RCC 7860 (cell line): ENCODE results near the gene RBL1.
"Not testable (repeated sequence)": the region's sequence is repeated elsewhere in the genome, so short reads cannot be mapped to it uniquely, and the experiment has no call there.

Source experiments
- DNase-seq: peaks from one replicate; pipeline ENCODE4 v3.0.0-alpha.2; 2015; ENCODE audit warnings: low spot score
- FAIRE-seq: peaks from 2 replicates; lab custom pipeline; 2012; peaks lifted over from hg19 to GRCh38; lab: Jason Lieb, UNC

The RBL1 gene

GRCh38 chr20:37095599-37096414 lies at the start of gene RBL1:
Gene RBL1, minus strand, starts transcription at chr20:37095997. Its CDS starts 69 bp downstream, at chr20:37095928.
- no peak for FAIRE-seq
- peak; percentile 64 for DNase-seq

- FAIRE-seq, result no peak
- no peak for DNase-seq
Measured at GRCh38 chr20:37144856-37145404, 49.1 kb upstream of the RBL1 start.

DNA sequence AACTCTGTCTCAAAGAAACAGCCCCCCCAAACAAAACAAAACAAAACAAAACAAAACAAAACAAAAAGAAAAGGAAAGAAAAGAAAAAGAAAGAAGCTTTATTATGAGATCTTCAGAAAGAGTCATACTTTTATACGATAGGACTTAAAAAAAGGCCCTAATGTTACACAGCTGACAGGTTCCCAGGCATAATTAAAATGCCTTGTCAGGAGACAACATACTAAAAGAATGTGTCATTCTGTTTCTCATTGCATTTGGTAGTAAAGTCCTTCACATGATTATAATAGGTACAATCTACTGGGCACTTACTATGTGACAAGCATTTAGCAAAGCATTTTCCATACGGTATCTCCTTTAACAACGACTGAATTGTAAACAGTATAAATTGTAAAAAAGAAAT lies 46.9 kb upstream of the RBL1 start:
- no peak for DNase-seq
- FAIRE-seq, result no peak

DNA sequence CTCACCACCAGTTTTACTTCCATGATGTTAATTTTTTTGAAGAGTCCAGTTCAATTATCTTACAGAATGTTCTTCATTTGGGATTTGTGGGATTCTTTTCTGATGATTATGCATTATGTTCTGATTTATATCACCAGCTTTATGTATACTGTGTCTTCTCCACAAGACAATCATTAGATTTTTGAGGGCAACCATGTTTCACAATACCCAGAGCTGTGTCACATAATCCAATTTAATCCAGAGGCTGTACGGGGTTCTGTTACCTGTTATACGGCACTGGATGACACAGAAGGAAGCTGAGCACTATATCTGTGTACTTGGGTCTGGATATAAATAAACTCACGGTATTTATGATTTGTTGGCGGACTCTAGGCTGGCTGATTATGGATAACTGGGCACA lies 41.8 kb upstream of the RBL1 start:
- FAIRE-seq (no peak), DNase-seq (no peak)

DNA sequence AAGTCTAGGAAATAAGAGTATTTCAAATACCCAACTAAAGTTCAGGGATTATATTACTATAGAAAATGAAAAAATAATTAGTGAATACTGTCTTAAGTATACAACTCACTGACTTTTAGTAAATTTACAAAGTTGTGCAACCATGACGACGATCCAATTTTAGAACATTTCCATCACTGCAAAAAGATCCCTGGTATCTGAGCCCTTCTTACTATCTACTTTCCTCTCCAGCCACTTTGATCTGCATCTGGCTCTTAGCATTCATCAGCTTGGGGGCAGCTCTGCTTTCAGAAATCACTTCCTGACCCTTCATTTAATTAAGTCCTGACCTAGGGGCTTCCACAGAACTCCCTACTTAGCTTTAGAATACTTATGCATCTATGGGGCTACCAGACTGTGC lies 38.2 kb upstream of the RBL1 start:
- no peak for FAIRE-seq
- no peak for DNase-seq

DNA sequence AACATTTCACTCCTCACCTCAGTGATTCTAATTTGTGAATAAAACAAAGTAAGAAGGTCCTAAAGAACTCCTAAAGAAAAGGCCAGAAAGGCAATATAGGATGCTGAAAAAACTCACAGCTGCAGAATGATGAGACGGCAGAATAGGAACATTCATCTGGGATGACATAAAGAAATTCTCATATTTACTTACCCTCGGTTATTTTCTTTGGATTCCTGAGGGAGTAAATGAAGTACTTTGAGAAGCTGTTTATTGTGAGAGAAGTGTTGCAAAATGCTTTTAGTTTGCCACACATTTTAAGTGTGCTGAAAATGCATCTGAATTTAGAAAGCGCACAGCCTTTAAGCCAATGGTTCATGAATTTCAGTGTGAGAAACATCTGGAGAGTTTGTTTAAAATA lies 35.7 kb upstream of the RBL1 start:
- DNase-seq (no peak), FAIRE-seq (no peak)

GRCh38 chr20:37128803-37129202 lies 33.0 kb upstream of the RBL1 start:
- FAIRE-seq, result no peak
- DNase-seq, result no peak

- not testable (repeated sequence) for DNase-seq, FAIRE-seq
Measured at GRCh38 chr20:37126290-37126689, 30.5 kb upstream of the RBL1 start.

DNA sequence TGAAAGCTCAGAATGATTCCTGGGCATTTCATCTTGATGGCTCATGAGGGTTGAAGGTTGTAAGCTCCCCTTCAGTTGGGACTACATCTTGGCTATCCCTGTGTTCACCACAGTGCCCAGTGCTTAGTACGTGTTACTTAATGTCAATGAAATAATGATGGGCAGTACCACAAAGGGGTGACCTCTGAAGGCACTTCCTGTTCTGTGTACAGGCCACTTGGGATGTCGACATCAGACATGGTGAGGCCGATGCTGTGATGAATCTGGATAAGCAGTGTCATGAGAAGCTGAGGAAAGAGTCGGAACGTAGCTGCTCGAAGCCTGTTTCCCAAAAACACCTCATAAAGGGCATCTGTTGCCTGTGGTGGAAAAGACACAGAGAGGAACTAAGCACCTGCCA lies 27.6 kb upstream of the RBL1 start:
- no peak for DNase-seq
- no peak for FAIRE-seq

DNA sequence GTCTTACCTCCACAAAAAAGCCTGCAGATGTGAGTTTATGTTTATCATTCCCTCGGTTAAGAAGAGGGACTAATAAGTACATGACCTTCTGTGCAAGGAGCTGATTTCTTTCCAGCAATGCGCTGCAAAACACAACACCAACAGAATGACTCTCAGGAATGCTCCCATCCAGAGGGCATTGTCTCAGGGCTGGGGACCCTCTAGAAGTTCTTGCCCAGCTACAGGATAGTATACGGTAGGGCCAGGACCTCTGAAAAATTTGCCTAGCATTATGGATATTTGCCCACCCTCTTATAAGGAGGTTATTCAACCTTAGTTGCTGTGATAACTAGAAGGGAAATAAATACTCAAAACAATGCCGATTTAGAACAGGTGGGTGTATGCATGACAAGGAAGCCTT lies 24.7 kb upstream of the RBL1 start:
- FAIRE-seq (no peak), DNase-seq (no peak)

DNA sequence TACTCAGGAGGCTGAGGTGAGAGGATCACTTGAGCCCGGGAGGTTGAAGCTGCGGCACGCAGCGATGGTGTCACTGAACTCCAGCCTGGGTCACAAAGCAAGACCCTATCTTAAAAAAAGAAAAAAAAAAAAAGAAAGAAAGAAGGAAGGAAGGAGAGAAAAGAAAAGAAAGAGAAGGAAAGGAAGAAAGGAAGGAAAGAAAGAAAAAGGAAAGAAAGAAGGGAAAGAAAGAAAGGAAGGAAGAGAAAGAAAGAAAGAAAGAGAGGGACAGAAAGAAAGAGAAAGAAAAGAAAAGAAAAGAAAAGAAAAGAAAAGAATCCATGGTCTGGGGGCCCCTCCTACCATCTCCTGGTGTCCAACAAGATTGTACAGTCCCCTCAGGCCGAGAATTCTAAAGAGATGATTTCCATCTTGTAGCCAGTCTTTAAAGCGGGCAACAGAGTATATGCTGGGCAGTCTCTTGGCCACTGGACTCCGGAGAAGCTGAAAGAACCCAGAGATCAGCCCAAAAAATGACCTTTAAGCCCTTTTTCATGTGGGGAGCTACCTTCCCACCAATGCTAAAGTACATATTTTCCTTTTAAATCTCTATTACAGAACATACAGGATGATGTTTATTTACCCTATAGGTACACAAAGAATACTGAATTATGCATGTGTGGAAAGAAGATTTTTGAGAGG lies 23.7 kb upstream of the RBL1 start:
- no peak for DNase-seq
- no peak for FAIRE-seq

GRCh38 chr20:37114012-37114411 lies 18.2 kb upstream of the RBL1 start:
- DNase-seq, result no peak
- FAIRE-seq, result no peak

DNA sequence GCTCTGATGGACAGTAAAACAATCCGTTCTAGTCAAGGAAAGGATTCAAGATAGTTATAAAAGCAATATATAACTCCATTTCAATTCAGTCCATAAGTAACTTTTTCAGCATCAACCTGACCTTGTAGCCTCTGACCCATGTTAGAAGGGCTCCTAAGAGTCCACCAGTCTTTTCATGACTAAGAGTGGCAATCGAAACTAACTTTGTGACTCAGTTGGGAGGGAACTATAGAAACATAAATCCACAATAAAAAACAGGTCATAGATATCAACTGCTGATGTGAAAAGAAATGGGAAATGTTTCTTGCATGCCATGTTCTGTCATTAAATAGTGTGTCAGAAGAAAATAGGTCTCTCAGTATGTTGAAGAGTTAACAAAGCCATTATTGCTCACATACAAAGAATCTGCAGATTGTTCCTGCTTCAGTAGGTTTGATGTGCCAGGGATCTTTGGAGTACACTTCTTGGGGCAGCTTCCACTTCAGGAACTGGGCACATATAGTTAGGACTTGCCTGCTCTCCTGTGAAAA lies 16.2 kb upstream of the RBL1 start:
- FAIRE-seq (no peak), DNase-seq (peak; percentile 38)

- no peak for DNase-seq
- no peak for FAIRE-seq
Measured at GRCh38 chr20:37108676-37109075, 12.9 kb upstream of the RBL1 start.

GRCh38 chr20:37102571-37102970 lies 6.8 kb upstream of the RBL1 start:
- DNase-seq (no peak), FAIRE-seq (no peak)

DNA sequence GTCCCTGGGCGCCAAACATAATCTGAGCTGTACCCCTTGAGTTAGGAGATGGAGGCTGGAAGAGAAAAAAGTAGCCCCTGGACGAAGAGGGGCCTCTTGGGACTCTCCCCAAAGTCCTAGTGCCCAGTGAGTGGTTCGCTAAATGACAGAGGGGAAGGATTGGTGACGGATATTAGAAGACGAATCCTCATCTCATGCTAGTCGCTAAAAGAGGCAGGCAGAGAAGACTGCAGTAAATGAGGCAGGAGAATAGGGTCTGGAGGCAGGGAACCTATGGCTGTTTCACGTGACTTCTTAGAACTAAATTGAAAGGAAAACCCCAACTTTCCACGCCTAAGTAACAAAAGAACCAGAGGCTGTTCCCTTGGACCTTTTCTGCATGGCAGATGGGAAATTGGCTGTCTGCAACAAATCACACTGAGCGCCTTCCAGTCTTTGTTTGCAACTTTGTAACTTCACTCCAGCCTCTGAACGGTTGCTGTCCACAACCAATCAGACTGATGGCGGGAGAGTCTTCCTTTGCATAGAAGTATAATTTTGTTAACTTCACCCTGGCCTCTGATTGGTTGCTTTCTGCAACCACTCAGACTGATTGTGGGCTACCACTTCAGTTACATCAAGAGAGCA lies 731 bp upstream of the RBL1 start:
- DNase-seq (no peak), FAIRE-seq (no peak)

DNA sequence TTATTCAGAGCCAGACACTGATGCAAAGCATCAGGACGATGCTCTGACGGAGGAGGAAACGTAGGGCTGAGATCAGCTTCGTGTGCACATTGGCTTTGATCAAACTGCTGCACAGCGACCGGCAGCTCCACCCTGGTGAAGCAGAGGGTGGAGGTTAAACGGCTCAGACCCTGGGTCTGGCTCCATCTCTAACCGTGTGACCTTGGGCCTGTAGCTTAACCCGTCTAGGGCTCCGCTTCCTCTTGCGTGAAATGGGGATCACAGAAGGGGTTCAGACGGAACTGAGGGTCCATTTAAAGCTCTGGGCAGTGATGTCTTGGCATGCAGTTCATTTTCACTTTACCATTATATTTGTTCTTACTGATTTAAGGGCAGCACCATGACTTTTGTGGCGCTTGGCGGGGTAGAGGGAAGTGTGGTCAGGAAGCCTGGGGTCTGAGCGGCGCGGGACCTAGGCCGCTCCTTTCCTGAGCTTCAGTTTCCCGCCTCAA lies 644 bp downstream of the RBL1 start:
- DNase-seq (no peak), FAIRE-seq (no peak)

DNA sequence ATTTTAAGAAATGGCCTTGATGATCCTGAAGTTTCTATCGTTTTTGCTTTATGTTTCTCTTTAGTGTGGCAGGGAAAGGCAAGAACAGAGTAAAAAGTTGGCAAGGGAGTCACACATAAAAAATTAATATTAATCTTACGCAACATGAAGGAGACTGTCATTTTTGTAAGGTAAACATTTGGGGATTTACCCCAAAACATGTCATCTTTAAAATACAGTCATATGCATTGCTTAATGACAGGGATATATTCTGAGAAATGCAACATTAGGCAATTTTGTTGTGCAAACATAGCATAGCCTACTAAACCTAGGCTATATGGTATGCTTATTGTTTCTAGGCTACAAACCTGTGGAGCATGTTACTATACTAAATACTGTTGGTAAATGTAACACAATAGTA lies 5.4 kb downstream of the RBL1 start:
- no peak for FAIRE-seq
- DNase-seq, result no peak

DNA sequence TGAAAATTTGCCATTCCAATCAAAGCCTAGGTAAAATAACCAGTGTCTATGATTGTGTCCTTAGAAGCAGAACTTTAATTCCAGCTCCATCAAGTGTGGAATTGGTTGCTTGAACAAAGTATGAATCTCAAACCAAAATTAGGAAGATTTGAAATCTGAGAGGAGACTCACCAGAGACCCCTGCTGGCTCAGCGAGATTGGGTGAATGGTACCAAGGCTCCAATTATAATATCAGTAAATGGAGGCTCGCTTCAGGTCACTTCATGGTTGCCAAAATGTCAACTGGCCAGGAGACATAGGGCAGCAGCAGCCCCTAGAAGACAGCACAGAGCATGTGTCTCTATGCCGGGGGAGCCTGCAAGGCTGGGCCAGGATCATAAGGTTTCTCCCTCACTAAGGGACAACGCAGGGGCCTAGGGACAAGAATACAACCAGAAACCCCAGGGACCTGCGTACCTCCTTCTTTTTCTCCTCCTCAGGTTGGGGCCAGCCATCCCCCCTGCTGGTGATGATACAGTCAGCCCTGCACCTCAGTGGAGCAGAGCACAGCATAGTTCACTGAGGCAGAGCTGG lies 14.0 kb downstream of the RBL1 start:
- DNase-seq (no peak), FAIRE-seq (no peak)

DNA sequence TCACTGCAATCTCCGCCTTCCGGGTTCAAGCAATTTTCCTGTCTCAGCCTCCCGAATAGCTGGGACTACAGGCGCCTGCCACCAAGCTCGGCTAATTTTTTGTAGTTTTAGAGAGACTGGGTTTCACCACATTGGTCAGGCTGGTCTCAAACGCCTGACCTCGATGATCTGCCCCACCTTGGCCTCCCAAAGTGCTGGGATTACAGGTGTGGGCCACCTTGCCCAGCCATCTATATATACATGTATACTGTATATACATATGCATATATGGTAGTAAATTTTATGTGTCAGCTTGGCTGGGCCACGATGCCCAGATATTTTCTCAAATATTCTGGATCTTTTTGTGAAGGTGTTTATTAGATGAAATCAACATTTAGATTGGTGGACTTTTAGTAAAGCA lies 18.8 kb downstream of the RBL1 start:
- FAIRE-seq, result no peak
- DNase-seq, result no peak
